HL-60/S4 treated with retinoic acid at 250 ng/mL for 4 days and 3 days (cell line): Measurements from ENCODE around the gene ZIC1.

Experiments used
- in situ Hi-C: fragments of 300-500 bp; cut with MboI; formaldehyde crosslinking; loops from 2 replicates; pipeline ENCODE4 v1.7.0; 2022; ENCODE audit warnings: low sequenced_read_pairs

Gene ZIC1

DNA sequence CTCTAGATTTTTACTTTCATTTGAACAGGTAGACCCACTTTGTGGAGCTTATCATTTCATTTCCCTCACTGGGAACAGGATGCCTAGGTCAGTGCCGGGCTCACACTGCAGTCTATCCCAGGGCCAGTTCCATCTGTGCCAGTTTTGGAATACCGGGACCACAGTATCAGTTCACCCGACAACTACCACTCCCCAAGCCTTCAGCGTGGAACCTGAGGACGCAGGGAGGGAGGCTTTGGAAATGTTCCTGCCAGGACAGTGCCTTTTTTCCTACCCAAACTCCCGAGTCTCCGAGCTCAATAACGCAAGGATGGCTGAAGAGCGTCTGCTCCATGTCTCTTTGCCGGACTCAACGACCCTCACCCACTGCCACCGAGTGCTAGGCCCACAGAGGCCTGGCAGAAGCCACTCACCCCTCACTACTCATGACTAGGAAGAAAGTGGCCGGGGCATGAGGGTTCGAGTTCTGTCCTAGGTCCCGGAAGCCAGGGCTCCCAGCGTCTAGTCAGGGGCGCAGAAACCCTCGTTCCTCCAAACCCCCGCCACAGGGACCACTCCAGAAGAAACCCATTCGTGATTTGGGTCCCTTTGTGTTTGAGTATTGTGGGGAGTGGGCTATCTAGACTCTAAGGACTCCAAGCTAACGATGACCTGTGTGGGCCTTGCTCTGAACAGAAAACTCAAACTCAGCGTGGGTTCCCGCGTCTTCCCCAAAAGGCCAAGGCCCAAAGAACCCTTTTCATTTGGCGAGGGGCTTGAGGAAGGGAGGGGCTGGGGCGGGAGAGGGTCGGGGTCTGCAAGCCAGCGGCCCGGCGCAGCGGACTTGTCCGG is 11.4 kb downstream of the ZIC1 start:
- in situ Hi-C loops, result no loop called here

DNA sequence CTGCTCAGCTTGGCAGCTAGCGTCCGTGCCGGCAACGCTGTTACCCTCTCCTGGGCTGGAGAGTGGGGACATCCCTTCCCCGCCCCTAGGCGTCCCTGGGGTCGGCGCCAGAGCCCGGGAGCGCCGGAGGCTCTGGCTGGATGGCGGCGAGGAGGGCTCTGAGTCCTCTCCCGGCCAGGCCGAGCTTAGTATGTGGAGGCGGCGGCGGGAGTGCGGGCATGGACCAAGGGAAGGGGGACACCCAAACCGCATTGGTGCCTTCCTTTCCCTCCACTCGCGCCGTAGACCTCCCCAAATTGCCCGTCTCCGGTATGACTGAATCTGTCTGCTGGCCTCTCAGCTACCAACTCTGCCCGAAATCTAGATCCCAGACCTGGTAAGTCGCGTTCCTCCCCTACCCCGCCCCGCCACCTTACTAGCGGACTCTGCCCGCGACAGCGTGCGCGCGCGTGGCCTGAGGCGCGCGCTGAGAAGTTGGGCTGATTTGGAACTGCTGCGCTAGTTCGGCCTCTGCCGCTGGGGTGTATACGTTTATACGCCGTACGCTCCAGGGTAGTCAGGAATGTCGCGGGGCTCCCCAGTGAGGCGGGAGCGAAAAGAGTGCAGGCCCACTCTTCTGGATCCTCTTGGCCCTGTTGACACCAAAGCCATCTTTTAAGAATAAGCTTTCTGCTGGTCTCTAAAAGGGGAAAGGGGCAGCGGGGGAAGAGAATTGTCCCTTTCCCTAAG is 12.2 kb downstream of the ZIC1 start:
- in situ Hi-C loops, result no loop called here

GRCh38 chr3:147422196-147422595 is 13.0 kb downstream of the ZIC1 start:
- in situ Hi-C loops, result no loop called here

DNA sequence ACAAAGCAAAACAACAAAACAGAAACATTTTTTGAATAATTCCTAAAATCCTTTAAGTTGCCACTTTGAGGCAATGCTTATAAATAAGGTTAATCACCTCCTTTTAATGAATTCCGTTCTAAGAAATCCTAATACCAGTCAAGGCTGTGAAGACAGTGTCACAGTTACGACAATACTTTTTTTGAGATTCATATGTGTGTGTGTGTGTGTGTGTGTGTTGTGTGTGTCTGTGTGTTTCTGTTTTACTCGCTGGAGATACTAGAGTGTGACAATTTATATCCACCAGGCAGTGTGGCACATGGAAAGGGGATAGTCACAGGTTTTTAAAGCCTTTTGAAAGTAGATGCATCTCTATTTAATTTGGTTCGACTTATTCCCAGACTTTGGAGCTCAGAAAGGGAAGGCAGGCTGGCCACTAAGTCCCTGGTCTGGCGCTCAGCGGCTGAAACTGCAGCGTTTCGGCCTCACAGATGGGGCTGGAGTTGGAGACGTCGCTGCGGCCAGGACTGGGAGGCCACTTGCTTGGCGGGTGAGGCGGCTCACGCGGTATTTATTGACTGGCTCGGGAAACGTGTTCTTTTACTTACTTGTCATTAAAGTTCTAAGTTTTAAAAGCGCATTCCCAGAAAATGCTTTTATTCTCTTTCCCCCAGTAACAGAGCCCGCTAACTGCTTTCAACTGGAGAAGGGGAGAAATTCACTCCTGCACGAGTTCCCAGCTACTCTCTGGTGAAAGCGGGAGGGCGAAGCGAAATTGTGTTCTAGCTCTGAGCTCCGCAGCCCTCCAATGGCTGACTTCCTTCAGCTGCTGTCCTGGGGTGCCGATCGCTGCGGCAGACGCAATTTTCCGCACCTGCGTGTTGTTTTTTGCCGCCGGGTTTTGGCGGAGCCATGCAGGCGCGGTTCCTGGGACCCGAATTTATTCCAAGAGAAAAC is 13.7 kb downstream of the ZIC1 start:
- in situ Hi-C loops, result no loop called here

DNA sequence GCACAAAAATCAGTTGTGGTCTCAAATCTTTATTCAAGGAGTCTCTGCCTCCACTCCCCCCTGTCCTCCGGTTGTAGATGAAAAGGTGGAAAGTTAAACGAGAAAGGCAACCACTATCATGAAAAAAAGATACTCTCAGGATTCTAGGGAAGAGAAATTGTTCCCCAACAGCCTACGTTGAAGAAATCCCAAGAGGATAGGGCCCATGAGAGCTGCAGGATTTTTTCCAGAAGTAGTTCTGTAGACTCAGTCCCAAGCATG is 14.3 kb downstream of the ZIC1 start:
- in situ Hi-C loops, result no loop called here

DNA sequence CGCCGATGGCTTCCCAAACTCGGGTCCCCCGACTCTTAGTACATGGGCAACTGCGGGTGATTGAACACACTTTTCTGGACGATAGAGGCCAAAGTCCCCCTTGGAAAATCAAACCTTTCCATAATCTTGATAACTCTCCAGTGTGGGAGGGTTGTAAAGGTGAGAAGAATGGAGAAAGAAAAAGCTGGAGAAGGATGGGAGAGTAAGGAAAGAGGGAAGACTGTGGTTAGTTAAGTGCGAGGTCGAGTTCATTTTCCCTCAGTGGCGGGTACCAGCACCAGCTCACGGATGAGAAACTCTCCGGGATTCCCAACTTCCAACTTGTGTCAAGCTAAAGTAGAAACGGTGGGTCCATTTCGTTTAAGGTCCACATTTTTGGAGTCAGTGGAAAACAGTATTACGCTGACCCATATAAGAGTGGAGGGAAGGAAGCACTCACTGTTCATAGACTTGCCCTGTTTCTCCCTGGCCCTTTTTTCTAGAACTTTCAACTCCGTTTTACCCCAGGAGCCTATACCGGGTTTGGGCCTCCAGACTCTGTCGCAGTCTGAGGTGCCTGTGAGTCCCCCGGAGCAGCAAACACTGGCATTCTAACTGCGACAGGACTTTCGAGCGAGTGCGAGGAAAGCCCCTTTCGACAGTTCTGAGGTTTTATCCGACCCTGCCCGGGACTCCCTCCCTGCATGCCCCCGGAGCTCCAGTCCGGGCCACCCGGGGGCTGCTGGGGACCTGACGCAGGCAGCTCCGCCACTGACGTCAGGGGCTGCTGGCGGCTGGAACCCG is 14.8 kb downstream of the ZIC1 start:
- in situ Hi-C loops, result no loop called here

GRCh38 chr3:147424581-147425387 is 15.6 kb downstream of the ZIC1 start:
- in situ Hi-C loops, result no loop called here

GRCh38 chr3:147425388-147425850 is 16.3 kb downstream of the ZIC1 start:
- in situ Hi-C loops, result no loop called here

DNA sequence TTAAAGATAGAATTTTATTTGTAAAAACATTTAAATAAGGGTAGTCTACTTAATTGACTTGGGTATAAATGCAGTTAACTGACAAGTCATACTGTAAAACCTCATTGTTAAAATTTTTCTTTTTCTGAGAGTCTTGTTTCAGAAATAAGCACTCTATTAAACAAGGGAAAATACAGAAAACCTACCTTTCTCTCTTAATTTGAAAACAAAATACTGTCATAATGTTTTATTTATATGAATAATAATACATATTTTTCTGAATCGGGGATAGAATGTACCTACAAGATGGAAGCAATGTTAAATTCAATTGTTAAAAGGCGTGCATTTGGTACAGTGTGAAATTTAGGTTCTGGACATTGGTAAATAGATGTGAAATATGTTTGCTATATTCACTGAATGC is 17.8 kb downstream of the ZIC1 start:
- in situ Hi-C loops, result no loop called here

DNA sequence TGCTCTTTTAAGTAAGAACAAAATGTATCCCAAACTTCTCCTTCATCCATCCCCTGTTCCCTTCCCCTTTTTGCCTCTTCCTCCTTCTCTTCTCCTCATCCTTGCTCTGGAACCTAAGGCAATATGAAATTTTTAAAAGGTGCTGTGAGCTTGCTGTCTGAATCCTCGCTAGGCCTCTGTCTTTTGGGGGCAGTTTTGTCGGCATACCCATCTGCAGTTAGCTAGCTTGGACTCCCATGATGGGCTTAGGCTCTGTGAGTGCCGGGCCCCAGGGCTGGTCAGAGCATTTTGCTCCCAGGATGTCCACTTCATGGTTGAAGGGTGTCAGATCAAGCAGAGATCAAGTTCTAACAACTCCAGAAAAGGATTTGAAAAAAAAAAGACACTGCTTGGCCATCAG is 18.6 kb downstream of the ZIC1 start:
- in situ Hi-C loops, result no loop called here

GRCh38 chr3:147428326-147428725 is 19.2 kb downstream of the ZIC1 start:
- in situ Hi-C loops, result no loop called here

- in situ Hi-C loops, result no loop called here
These were observed 19.6 kb downstream of the ZIC1 start for GRCh38 chr3:147428754-147429153.

DNA sequence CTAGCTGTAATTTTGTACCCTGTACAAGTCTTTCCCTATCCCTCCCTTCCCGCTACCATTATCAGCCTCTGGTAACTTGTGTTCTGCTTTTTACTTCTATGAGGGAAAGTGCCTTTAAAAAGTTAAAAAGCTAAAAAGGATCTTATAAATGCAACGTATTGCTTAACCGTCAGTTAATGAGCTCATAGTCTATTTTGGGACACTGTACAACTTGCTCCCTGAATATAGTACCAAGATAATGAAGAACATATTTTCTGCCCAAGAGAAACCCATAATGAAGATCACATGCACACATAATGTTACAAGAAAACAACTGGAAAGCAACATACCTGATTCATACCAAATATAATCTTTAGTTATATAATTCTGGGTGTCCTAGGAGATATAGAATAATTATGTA is 22.6 kb downstream of the ZIC1 start:
- in situ Hi-C loops, result no loop called here

DNA sequence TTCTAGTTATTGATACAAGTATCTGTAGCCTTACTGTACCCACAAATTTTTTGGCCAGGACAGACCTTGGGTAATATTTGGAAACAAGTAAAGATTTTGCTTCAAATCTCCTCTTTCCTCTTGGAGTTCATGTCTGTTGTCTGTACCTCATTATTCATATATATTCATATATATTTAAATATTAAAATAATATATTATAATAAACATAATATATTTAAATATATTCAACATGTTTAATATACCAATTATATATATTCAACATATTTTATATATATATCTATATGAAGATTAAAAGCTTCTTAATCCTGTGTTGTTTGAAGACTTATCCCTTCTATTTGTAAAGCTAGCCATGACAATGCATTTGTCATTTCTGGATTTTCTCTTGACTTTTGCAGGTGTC is 38.1 kb downstream of the ZIC1 start:
- in situ Hi-C loops, result no loop called here

GRCh38 chr3:147449669-147450068 is 40.5 kb downstream of the ZIC1 start:
- in situ Hi-C loops, result no loop called here

- in situ Hi-C loops, result no loop called here
These were observed 50.0 kb downstream of the ZIC1 start for GRCh38 chr3:147458995-147459704.

DNA sequence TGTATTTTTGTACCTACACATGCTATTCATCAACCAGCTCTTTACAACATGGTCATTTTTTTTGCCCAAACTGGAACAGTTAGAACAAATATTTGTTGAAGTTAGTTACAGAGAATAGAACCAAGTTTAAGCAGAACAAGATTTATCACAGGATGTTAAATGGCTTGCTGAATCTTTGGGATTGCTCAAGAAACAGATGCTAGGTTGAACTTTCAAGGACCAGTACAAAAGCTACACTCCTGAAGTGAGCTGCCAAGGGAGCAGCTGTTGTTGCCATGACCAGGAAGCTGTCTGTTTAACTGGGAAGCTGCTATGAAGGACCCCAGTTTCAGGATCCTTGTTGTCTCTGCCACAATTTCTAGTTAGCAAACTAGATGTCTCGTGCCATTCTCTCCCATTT is 53.7 kb downstream of the ZIC1 start:
- in situ Hi-C loops, result no loop called here
